Spleen (tissue), 11 donors: Measurements from ENCODE around the gene EXOC6B. TPM values are rescaled to one million over a fixed set of nuclear protein-coding genes. Genes with fewer than 3 reads are reported as not detected.
A peak's percentile ranks its signal among the peaks of the same experiment; 100 is the strongest.
"Not testable (repeated sequence)": the region's sequence is repeated elsewhere in the genome, so short reads cannot be mapped to it uniquely, and the experiment has no call there.

Source experiments
- DNase-seq: peaks from one replicate; pipeline ENCODE4 v3.0.0-alpha.2; 2020
- H3K27ac ChIP-seq, 8 donors: fragments of 200-600 bp; sonication (generic) in 7 of 8; 1 replicate in 4 of 8; 2 replicates in 4 of 8; pipeline versions ENCODE4 v1.5.0 to v1.8.0; 2016 to 2021; ENCODE audit warnings: inconsistent platforms in 4 of 8, mild to moderate bottlenecking in 4 of 8, moderate library complexity in 1 of 8
- H3K27me3 ChIP-seq, 7 donors: fragments of 200-600 bp; sonication (generic) in 6 of 7; replicated peaks in 1 of 7; 1 replicate in 4 of 7; 2 replicates in 3 of 7; pipeline versions ENCODE4 v1.5.0 to v1.8.0; 2016 to 2021; ENCODE audit warnings: inconsistent platforms in 3 of 7, mild to moderate bottlenecking in 1 of 7
- H3K36me3 ChIP-seq, 6 donors: fragments of 200-600 bp; sonication (generic) in 5 of 6; 1 replicate in 4 of 6; 2 replicates in 2 of 6; pipeline versions ENCODE4 v1.5.0 to v1.8.0; 2016 to 2021; ENCODE audit warnings: inconsistent platforms in 2 of 6
- H3K4me1 ChIP-seq, 6 donors: fragments of 200-600 bp; sonication (generic) in 5 of 6; 1 replicate in 3 of 6; 2 replicates in 3 of 6; pipeline versions ENCODE4 v1.5.0 to v1.8.0; 2016 to 2021; ENCODE audit warnings: inconsistent platforms in 3 of 6
- H3K4me3 ChIP-seq, 8 donors: fragments of 200-600 bp; sonication (generic) in 7 of 8; 1 replicate in 4 of 8; 2 replicates in 4 of 8; pipeline versions ENCODE4 v1.5.0 to v1.8.0; 2016 to 2021; ENCODE audit warnings: inconsistent platforms in 4 of 8, mild to moderate bottlenecking in 4 of 8, moderate library complexity in 2 of 8
- H3K9me3 ChIP-seq, 8 donors: fragments of 200-600 bp; sonication (generic) in 7 of 8; 1 replicate in 4 of 8; 2 replicates in 4 of 8; pipeline versions ENCODE4 v1.5.0 to v1.8.0; 2016 to 2021; ENCODE audit warnings: inconsistent platforms in 4 of 8
- POLR2A ChIP-seq, 3 donors: fragments of 450-650 bp; IDR thresholded peaks; one replicate each; pipeline ENCODE4 v1.5.1; 2017; ENCODE audit warnings: antibody characterized with exemption in 3 of 3, mild to moderate bottlenecking in 1 of 3
- POLR2AphosphoS5 ChIP-seq, 3 donors: sonication (generic); formaldehyde crosslinking; IDR thresholded peaks; one replicate each; pipeline ENCODE4 v1.5.1; 2017; ENCODE audit warnings: antibody characterized with exemption in 3 of 3
- WGBS, 5 donors: extraction: QIAGEN DNeasy Blood & Tissue Kit in 3 of 5; methylation state at CpG; one replicate each; pipeline versions ENCODE4 v1.1.5 to v1.1.7; 2013 to 2018; 5-methylcytosine and 5-hydroxymethylcytosine counted together
- intact Hi-C: fragments of 100-400 bp; cut with DNase I; formaldehyde crosslinking; loops from one replicate; pipeline ENCODE4 v1.15.0; 2023; ENCODE audit warnings: low total_unique reads
- polyA plus RNA-seq, 3 donors: library from polyadenylated mRNA; stranded (reverse); fragments of 200-250 nt; gene quantifications; one replicate each; pipeline ENCODE4 v1.2.1, GENCODE V29; 2013
- total RNA-seq, 7 donors: library from RNA; depleted of rRNA in 3 of 7; stranded (reverse); fragments of >200 nt in 3 of 7; fragmentation: NEBNext Ultra II Directional in 4 of 7; extraction: Animal tissue kit (Norgen Biotek cat#: 25700) in 4 of 7; gene quantifications; one replicate each; pipeline versions ENCODE4 v1.1.0 to v1.2.1, GENCODE V29; 2016 to 2021
- TF ChIP-seq, protein P1 (sequence below), 11 experiments: fragments of 200-600 bp in 7 of 11; fragments of 450-650 bp in 4 of 11; sonication (generic) in 4 of 11; IDR thresholded peaks in 8 of 11; conservative IDR thresholded peaks in 3 of 11; 1 replicate in 7 of 11; 2 replicates in 4 of 11; pipeline versions ENCODE4 v1.4.0 to v1.8.0; 2016 to 2021; ENCODE audit warnings: antibody characterized with exemption in 11 of 11, inconsistent platforms in 4 of 11, mild to moderate bottlenecking in 1 of 11
- donor health status: healthy with polysubstance abuse.
- donor health status: DM: no; HTN: no; CAD: no; lungs with moderate emphysema.
- donor health status: DM: no; HTN: no; CAD: no.
- donor health status: Bipolar disorder and iron deficiency.
- donor health status: healthy.
- donor health status: DM: no; HTN: no; CAD: no.
- donor health status: DM: yes; HTN: yes; CAD: no.

The EXOC6B gene
- total and polyA plus RNA-seq, 10 donors, result 1.0 to 27.9 (median 18.0) TPM

DNA sequence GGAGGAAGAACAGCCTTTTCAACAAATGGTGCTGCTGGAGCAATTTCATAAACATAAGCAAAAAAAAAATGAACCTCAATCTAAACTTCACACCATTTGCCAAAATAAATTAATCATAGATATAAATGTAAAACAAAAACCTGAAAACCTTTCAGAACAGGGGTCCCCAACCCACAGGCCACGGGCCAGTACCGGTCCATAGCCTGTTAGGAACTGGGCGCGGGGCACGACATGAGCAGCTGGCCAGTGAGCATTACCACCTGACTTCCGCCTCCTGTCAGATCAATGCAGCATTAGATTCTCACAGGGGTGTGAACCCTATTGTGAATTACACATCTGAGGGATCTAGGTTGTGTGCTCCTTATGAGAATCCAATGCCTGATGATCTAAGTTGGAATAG, 176.0 kb downstream of the EXOC6B start:
- Histone ChIP-seq H3K36me3 (no peaks in the 10 kb centered on the region), H3K4me1 (no peaks in the 10 kb centered on the region), H3K27ac (no peak overlapping the region), H3K27me3 (no peaks in the 10 kb centered on the region), H3K9me3 (peaks cover 0 to 31% (median 22%) of the 10 kb centered on the region in 8 donors), H3K4me3 (no peak overlapping the region)
- 90 to 98% (median 95%) methylated on average over 6 of the region's 6 CpGs for WGBS, 5 donors
- DNase-seq, result peak; percentile 56
- no peak for TF ChIP-seq POLR2AphosphoS5 (IDR thresholded peaks at IDR 0.05)
- TF ChIP-seq POLR2A (IDR thresholded peaks at IDR 0.05), result no peak
- TF ChIP-seq, protein P1, sequence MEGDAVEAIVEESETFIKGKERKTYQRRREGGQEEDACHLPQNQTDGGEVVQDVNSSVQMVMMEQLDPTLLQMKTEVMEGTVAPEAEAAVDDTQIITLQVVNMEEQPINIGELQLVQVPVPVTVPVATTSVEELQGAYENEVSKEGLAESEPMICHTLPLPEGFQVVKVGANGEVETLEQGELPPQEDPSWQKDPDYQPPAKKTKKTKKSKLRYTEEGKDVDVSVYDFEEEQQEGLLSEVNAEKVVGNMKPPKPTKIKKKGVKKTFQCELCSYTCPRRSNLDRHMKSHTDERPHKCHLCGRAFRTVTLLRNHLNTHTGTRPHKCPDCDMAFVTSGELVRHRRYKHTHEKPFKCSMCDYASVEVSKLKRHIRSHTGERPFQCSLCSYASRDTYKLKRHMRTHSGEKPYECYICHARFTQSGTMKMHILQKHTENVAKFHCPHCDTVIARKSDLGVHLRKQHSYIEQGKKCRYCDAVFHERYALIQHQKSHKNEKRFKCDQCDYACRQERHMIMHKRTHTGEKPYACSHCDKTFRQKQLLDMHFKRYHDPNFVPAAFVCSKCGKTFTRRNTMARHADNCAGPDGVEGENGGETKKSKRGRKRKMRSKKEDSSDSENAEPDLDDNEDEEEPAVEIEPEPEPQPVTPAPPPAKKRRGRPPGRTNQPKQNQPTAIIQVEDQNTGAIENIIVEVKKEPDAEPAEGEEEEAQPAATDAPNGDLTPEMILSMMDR (IDR thresholded peaks at IDR 0.05 in 8 of 11, conservative IDR thresholded peaks at IDR 0.05 in 3 of 11), result no peak
- intact Hi-C loops, result no loop called here

DNA sequence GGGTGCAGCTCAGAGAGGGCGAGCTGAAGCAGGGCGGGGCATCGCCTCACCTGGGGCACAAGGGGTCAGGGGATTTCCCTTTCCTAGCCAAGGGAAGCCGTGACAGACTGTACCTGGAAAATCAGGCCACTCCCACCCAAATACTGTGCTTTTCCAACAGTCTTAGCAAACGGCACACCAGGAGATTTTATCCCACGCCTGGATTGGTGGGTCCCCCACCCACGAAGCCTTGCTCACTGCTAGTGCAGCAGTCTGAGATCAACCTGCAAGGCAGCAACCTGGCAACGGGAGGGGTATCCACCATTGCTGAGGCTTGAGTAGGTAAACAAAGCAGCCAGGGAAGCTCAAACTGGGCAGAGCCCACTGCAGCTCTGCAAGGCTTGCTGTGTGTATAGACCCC, 184.6 kb downstream of the EXOC6B start:
- H3K4me1 ChIP-seq, H3K27me3 ChIP-seq, H3K36me3 ChIP-seq, H3K27ac ChIP-seq, intact Hi-C loops, H3K4me3 ChIP-seq: not testable (repeated sequence)
- WGBS, 5 donors, result 83 to 96% (median 90%) methylated on average over 6 to 8 of the region's 8 CpGs
- peaks cover 0 to 31% (median 22%) of the 10 kb centered on the region in 8 donors for H3K9me3 ChIP-seq
- DNase-seq, result peak; percentile 50

DNA sequence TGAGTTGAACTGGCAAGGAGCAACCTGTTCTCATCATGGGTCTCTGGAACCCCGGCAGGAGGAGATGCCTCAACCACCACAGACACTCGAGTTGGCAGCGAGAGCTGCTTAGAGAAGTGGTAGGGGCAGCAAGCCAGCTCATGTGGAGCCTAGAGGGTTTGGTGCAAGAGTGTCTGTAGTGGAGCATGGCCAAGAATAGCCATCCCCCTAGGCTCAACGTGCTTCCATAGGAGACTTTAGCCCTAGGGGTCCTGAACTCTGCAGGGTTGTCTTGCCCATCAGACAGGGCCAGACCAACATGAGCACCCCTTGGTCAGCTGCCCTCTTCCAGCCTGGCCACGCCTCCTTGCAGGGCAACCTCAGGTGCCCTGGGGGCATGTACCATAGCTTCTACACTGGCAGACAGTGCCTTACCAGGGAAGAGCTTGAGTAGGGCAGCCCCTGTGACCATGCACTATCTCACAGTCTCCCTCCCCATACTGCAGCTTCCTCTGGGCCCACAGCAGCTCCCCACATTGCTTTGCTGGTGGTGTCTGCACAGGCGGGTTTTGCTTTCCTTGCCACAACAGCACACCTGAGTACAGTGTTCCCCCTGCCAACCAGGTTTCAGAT, 187.1 kb downstream of the EXOC6B start:
- WGBS, 5 donors, result 71 to 93% (median 84%) methylated on average over 5 to 6 of the region's 6 CpGs
- Histone ChIP-seq H3K4me1 (no peaks in the 10 kb centered on the region), H3K36me3 (no peaks in the 10 kb centered on the region), H3K9me3 (peaks cover 0 to 12% (median 2%) of the 10 kb centered on the region in 8 donors), H3K27me3 (no peaks in the 10 kb centered on the region), H3K4me3 (no peak overlapping the region), H3K27ac (no peak overlapping the region)
- intact Hi-C loops, result no loop called here
- DNase-seq, result peak; percentile 47
- TF ChIP-seq POLR2AphosphoS5 (IDR thresholded peaks at IDR 0.05) (no peak), POLR2A (IDR thresholded peaks at IDR 0.05) (no peak)
- TF ChIP-seq, protein P1 (IDR thresholded peaks at IDR 0.05 in 8 of 11, conservative IDR thresholded peaks at IDR 0.05 in 3 of 11), result no peak

DNA sequence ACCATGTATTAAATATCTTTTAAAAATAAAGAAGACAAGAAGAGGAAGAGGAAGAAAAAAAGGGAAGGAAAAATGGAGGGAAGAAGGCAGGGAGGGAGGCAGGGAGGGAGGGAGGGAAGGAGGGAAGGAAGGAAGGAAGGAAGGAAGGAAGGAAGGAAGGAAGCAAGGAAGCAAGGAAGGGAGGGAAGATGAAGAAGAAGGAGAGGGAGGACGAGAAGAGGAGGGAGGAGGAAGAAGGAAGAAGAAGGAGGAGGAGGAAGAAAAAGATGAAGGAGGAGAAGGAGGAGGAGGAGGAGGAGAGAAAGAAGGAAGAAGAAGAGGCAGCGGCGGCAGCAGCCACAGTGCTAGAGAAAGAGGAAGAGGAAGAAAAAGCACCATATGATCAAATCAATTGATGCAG, 189.6 kb downstream of the EXOC6B start:
- no peaks in the 10 kb centered on the region for H3K36me3 ChIP-seq
- H3K27ac ChIP-seq, result no peak overlapping the region
- H3K4me1 ChIP-seq, result no peaks in the 10 kb centered on the region
- DNase-seq, result no peak
- H3K4me3 ChIP-seq, result no peak overlapping the region
- H3K9me3 ChIP-seq, result peaks cover 0 to 3% (median 0%) of the 10 kb centered on the region in 8 donors
- TF ChIP-seq, protein P1 (IDR thresholded peaks at IDR 0.05 in 8 of 11, conservative IDR thresholded peaks at IDR 0.05 in 3 of 11), result no peak
- TF ChIP-seq POLR2A (IDR thresholded peaks at IDR 0.05) (no peak), POLR2AphosphoS5 (IDR thresholded peaks at IDR 0.05) (no peak)
- intact Hi-C loops, result no loop called here
- no peaks in the 10 kb centered on the region for H3K27me3 ChIP-seq
- 46 to 60% (median 54%) methylated on average over 3 of the region's 3 CpGs for WGBS, 5 donors
